Stimulated activated CD8-positive, alpha-beta memory T cell treated with anti-CD3 and anti-CD28 coated beads, Interleukin-12 subunit alpha, Interleukin-12 subunit beta, amount 100 ng/mL, for 1 hour (primary cell): Measurements from ENCODE around the gene AKAP13.
"Not testable (repeated sequence)": the region's sequence is repeated elsewhere in the genome, so short reads cannot be mapped to it uniquely, and the experiment has no call there.

ENCODE experiments used
- DNase-seq: peaks from one replicate; pipeline ENCODE4 v3.0.0-alpha.2; 2020; ENCODE audit warnings: low read depth

Gene AKAP13

DNA sequence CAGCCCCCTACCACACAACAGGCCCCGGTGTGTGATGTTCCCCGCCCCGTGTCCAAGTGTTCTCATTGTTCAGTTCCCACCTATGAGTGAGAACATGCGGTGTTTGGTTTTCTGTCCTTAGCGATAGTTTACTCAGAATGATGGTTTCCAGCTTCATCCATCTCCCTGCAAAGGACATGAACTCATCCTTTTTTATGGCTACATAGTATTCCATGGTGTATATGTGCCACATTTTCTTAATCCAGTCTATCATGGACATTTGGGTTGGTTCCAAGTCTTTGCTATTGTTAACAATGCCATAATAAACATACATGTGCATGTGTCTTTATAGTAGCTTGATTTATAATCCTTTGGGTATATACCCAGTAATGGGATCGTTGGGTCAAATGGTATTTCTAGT is 285.3 kb downstream of the AKAP13 start:
- not testable (repeated sequence) for DNase-seq

DNA sequence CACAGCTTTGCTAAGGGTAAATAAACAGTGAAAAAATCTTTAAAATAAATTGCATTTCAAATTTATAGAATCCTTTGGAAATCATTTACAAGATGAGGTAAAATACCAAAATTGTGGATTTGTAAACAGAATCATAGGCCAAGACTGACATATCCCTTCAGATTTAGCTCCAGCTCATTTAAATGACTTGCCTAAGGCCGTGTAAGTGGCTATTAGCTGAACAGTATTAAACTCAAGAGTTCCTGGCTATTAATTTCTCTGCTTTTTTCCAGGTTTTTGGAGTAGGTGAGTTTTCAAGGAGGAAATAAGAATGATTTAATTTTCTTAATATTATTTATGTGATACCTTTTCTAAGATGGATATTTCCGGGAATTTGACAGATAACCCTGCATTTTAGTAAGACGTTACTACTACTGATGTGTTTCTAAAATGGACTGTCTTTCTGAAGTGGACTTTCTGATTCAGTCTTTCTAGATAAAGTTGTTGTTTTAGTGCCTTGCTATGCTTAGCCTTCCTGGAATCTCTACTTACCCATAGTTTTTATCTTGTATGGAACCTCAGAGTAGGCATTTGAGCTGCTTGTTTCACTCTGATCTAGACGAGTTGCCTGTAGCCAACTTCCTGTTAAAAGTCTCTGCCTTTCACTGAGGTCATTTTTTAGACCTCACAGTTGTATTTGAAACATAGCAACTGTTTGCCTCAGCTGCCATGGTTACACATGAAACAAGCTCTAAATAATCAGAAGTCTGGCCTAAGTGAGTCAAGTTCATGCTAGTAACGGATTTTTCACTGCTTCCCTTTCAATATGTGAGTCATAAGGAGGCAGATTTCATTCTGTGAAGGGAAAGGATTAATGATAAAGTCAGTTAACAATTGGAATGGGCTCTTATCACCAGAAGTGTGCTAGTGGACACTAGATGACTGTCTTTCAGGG is 287.4 kb downstream of the AKAP13 start:
- no peak for DNase-seq

DNA sequence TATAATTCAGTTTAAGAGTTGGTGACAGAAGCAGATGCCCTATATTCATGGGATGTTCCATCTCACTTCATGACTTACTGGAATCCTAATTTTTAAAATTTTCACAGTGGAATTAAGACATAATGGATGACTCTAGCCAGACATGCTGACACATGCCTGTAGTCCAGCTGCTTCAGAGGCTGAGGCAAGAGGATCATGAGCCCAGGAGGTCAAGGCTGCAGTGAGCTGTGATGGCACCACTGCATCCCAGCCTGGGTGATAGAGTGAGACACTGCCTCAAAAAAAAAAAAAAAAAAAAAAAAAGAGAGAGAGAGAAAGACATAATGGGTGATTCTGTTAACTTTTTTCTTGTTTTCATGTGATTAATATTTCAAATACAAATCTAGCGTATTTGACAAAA is 290.8 kb downstream of the AKAP13 start:
- no peak for DNase-seq

GRCh38 chr15:85672332-85673084 is 292.1 kb downstream of the AKAP13 start:
- DNase-seq: no peak

- DNase-seq: no peak
These were observed 292.9 kb downstream of the AKAP13 start for GRCh38 chr15:85673326-85673725.

DNA sequence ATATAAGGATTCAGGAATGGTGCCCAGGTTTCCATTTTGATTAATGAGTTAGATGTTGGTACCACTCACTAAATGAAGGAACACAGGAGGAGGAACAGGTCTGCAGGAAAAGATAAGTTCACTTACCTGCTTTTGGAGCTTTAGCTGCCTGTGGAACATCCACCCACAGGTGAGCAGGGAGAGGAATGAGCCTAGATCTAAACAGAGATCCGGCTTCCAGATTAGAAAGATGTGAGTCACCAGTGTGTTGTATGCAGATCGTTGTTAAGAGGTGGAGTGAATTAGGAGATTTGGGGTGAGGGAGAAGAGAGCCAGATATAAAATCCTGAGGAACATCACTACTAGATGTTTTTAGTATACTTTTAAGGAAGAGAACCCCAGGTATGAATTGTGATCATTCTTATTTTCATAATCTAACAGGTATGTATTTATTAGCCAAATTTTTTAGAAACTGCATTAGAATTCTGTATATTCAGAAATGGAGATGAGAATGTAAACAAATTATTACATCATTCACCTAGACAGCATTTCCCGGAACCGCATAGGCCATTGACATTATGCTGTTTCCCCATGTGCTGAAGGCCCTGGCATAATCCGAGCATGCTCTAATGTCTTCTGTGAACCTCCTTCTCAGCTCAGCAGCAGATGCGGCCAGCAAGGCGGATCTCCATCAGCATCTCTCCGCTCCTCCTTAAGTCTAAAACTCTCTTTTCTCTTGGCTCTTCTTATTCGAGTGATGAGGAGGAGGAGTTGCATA is 296.1 kb downstream of the AKAP13 start:
- DNase-seq: no peak

DNA sequence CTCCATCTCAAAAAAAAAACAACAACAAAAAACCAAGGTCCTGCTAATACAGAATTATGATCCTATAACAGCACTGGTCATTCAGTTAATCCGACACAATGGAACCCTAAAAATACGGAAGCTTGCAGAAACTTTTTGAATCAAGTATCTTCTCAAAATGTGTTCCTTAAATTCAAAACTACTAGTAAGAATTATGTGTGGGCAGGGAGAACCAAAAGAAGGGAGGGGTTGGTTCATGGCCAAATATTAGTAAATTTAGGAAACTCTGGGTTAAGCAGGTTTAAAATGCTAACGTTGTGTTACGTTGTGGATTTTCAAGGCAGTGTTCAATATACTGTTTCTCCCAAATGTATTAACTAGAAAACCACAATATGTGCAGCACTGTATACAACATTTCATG is 298.8 kb downstream of the AKAP13 start:
- no peak for DNase-seq

DNA sequence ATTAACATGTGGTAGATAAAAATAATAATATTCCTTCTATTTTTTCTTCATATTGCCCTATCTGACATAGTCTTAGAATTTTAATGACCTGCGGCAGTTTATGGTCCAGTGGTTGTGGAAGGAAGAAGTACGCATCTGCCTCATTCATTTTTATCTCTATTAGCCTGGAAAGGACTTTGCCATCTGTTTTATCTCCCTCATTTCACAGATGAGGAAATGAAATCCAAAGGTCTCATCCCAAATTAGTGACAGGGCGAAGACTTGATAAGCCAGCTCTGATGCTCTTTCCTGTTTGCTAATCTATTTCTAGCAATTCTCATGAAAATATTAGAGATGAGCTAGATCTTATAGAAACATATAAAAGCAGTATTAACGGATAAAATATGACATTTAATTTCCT is 301.0 kb downstream of the AKAP13 start:
- DNase-seq: no peak

- no peak for DNase-seq
These were observed 303.8 kb downstream of the AKAP13 start for GRCh38 chr15:85684174-85684710.

GRCh38 chr15:85685356-85685755 is 305.0 kb downstream of the AKAP13 start:
- no peak for DNase-seq

GRCh38 chr15:85687329-85687728 is 306.9 kb downstream of the AKAP13 start:
- DNase-seq: no peak

DNA sequence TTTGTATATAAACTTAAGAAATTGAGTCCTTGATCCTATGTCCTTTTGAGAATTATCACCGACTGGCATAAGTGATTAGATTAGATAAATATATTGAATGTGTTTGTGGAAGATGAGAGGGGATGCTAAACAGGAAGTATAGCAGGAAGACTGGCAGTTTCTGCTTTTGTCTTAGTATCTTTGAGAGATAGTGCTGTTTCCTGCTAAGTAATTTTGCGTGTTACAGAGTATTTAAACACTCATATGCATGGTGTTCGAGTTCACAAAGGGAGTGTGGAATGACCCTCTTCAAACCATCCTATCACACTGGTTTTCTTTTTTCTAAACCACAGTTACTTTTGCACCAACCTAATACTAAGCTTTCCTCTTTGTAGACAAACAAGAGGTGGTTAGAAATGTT is 308.3 kb downstream of the AKAP13 start:
- DNase-seq: no peak

- DNase-seq: peak; percentile 45
These were observed 309.3 kb downstream of the AKAP13 start for GRCh38 chr15:85689729-85690128.

GRCh38 chr15:85690561-85691231 is 310.3 kb downstream of the AKAP13 start:
- DNase-seq: no peak

- no peak for DNase-seq
These were observed 311.2 kb downstream of the AKAP13 start for GRCh38 chr15:85691350-85692240.

- DNase-seq: no peak
These were observed 311.9 kb downstream of the AKAP13 start for GRCh38 chr15:85692321-85692720.

DNA sequence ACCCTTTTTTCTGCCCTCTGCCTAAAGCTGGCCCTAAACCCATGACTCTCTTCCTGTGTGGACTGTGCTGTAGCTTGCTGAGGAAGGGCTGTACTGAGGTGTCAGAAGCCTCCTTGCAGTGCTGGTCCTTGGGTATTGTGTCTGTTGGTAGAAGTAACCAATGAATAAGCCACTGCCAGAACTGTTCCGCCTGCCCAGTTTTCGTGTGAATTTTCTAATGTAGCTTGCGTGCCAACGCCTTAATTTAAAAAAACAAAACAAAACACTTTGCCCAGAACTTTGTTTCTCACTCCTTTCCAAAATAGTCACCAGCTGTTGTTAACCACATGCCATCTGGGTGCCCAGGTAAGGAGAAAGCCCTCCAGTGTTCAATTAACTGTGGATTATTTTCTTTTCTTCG is 312.5 kb downstream of the AKAP13 start:
- no peak for DNase-seq

- DNase-seq: no peak
These were observed 312.9 kb downstream of the AKAP13 start for GRCh38 chr15:85693277-85693676.

DNA sequence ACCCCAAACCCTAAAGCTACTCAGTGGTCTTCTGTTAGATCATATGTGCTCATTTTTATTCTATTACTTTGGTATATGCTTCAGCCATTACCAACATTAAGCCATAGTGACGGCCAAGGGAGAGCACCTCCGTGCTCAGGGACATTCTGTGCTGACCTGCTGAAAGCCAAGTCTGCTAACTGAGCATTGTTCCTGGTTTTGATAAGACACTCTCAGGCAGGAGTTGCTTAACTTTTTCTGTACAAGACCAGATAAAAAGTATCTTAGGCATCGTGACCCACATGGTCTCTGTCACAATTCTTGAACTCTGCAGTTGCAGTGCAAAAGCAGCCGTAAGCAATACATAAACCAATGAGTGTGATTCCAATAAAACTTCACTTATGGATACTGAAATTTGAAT is 313.7 kb downstream of the AKAP13 start:
- DNase-seq: no peak

- DNase-seq: no peak
These were observed 320.4 kb downstream of the AKAP13 start for GRCh38 chr15:85700767-85701166.
